Vagina (tissue), 2 donors: ENCODE measurements around the gene CGNL1.

Experiments used
- POLR2A ChIP-seq, 2 donors: fragments of 450-650 bp; IDR thresholded peaks; one replicate each; pipeline ENCODE4 v1.6.1; 2017; ENCODE audit warnings: antibody characterized with exemption in 2 of 2, mild to moderate bottlenecking in 2 of 2, moderate library complexity in 2 of 2
- POLR2AphosphoS5 ChIP-seq, 2 donors: sonication (generic); formaldehyde crosslinking; IDR thresholded peaks; one replicate each; pipeline ENCODE4 v1.9.0; 2017; ENCODE audit warnings: antibody characterized with exemption in 2 of 2, mild to moderate bottlenecking in 2 of 2, low read depth in 1 of 2; ENCODE audit not compliant: insufficient read depth in 1 of 2
- TF ChIP-seq, protein P1 (sequence below), 3 experiments: fragments of 450-650 bp in 2 of 3; fragments of 200-600 bp in 1 of 3; sonication (generic) in 1 of 3; IDR thresholded peaks; one replicate each; pipeline ENCODE4 v1.5.1; 2017 to 2019; ENCODE audit warnings: antibody characterized with exemption in 3 of 3, mild to moderate bottlenecking in 2 of 3, moderate library complexity in 2 of 3

- TF ChIP-seq, protein P1, sequence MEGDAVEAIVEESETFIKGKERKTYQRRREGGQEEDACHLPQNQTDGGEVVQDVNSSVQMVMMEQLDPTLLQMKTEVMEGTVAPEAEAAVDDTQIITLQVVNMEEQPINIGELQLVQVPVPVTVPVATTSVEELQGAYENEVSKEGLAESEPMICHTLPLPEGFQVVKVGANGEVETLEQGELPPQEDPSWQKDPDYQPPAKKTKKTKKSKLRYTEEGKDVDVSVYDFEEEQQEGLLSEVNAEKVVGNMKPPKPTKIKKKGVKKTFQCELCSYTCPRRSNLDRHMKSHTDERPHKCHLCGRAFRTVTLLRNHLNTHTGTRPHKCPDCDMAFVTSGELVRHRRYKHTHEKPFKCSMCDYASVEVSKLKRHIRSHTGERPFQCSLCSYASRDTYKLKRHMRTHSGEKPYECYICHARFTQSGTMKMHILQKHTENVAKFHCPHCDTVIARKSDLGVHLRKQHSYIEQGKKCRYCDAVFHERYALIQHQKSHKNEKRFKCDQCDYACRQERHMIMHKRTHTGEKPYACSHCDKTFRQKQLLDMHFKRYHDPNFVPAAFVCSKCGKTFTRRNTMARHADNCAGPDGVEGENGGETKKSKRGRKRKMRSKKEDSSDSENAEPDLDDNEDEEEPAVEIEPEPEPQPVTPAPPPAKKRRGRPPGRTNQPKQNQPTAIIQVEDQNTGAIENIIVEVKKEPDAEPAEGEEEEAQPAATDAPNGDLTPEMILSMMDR (IDR thresholded peaks at IDR 0.05): peak; percentile 67 to 88 (median 88)
- no peak for TF ChIP-seq POLR2A (IDR thresholded peaks at IDR 0.05)
- peak in 1 of 2 donors; percentile 45 for TF ChIP-seq POLR2AphosphoS5 (IDR thresholded peaks at IDR 0.05; ENCODE audit: insufficient read depth in 1 of 2, low read depth in 1 of 2)
These were observed 184.9 kb downstream of the CGNL1 start for GRCh38 chr15:57561041-57561711.
